Fibroblast of lung (primary cell): ENCODE data around the gene TAS2R42. TPM values are rescaled to one million over a fixed set of nuclear protein-coding genes. Genes with fewer than 3 reads are reported as not detected.

ENCODE experiments used
- DNase-seq, 2 donors: peaks; one replicate each; pipeline versions ENCODE4 v3.0.0 to v3.0.0-alpha.2; 2010; ENCODE audit warnings: low read depth in 2 of 2
- H2AFZ ChIP-seq: 2 replicates; pipeline ENCODE4 v1.5.1; 2012; ENCODE audit warnings: low read length, control low read depth, inconsistent platforms
- H3K27ac ChIP-seq: 2 replicates; pipeline ENCODE4 v1.5.1; 2011; ENCODE audit warnings: low read length, control low read depth; ENCODE audit not compliant: insufficient read depth
- H3K27me3 ChIP-seq: 2 replicates; pipeline ENCODE4 v1.5.1; 2011; ENCODE audit warnings: mild to moderate bottlenecking, low read length; ENCODE audit not compliant: control insufficient read depth, insufficient read depth
- H3K36me3 ChIP-seq: 2 replicates; pipeline ENCODE4 v1.5.1; 2011; ENCODE audit warnings: low read length; ENCODE audit not compliant: control insufficient read depth, insufficient read depth
- H3K4me1 ChIP-seq: 2 replicates; pipeline ENCODE4 v1.5.1; 2011; ENCODE audit warnings: low read length; ENCODE audit not compliant: control insufficient read depth, insufficient read depth; ENCODE audit errors: extremely low read depth
- H3K4me2 ChIP-seq: 2 replicates; pipeline ENCODE4 v1.5.1; 2011; ENCODE audit warnings: low read length, control low read depth; ENCODE audit not compliant: insufficient read depth; ENCODE audit errors: extremely low read depth
- H3K4me3 ChIP-seq, 4 experiments: fragments of 200-600 bp in 1 of 4; sonication (generic) in 1 of 4; replicated peaks in 1 of 4; 2 replicates each; pipeline ENCODE4 v1.5.1; 2011 to 2016; ENCODE audit warnings: low read length in 4 of 4, low read depth in 3 of 4, mild to moderate bottlenecking in 3 of 4, control low read depth in 2 of 4, inconsistent platforms in 1 of 4, mixed read lengths in 1 of 4; ENCODE audit not compliant: insufficient read depth in 1 of 4; ENCODE audit errors: control extremely low read depth in 1 of 4
- H3K79me2 ChIP-seq: 2 replicates; pipeline ENCODE4 v1.5.1; 2012; ENCODE audit warnings: mild to moderate bottlenecking, low read length, inconsistent platforms; ENCODE audit not compliant: control insufficient read depth, insufficient read depth
- H3K9ac ChIP-seq: 2 replicates; pipeline ENCODE4 v1.5.1; 2011; ENCODE audit warnings: mild to moderate bottlenecking, low read length, control low read depth; ENCODE audit not compliant: insufficient read depth
- H3K9me3 ChIP-seq: 2 replicates; pipeline ENCODE4 v1.5.1; 2012; ENCODE audit warnings: low read depth, low read length; ENCODE audit not compliant: control insufficient read depth, insufficient read depth
- H4K20me1 ChIP-seq: 2 replicates; pipeline ENCODE4 v1.5.1; 2011; ENCODE audit warnings: low read length; ENCODE audit not compliant: control insufficient read depth, insufficient read depth; ENCODE audit errors: extremely low read depth
- CTCF ChIP-seq, 2 donors: IDR thresholded peaks in 1 of 2; conservative IDR thresholded peaks in 1 of 2; 1 replicate in 1 of 2; 2 replicates in 1 of 2; pipeline ENCODE4 v1.5.1; 2011 to 2012; ENCODE audit warnings: low read length in 2 of 2, control low read depth in 1 of 2, inconsistent platforms in 1 of 2, low read depth in 1 of 2, mild to moderate bottlenecking in 1 of 2
- EZH2 ChIP-seq: IDR thresholded peaks from 2 replicates; pipeline ENCODE4 v1.5.1; 2012; ENCODE audit warnings: low read length, control low read depth, mild to moderate bottlenecking; ENCODE audit errors: missing control alignments
- polyA plus RNA-seq, 2 donors: library from polyadenylated mRNA; depleted of rRNA in 1 of 2; stranded (reverse) in 1 of 2; unstranded in 1 of 2; fragments of >200 nt; gene quantifications; 2 replicates each; pipeline ENCODE4 v1.2.1, GENCODE V29; 2011 to 2012; ENCODE audit warnings: missing spikeins in 1 of 2
- total RNA-seq: library from RNA; depleted of rRNA; stranded (reverse); fragments of >200 nt; gene quantifications from 2 replicates; pipeline ENCODE4 v1.2.1, GENCODE V29; 2014

TAS2R42 gene
- total and polyA plus RNA-seq, 2 donors (not counting 1 experiment from before 2014, with no cell fraction given) = not detected

DNA sequence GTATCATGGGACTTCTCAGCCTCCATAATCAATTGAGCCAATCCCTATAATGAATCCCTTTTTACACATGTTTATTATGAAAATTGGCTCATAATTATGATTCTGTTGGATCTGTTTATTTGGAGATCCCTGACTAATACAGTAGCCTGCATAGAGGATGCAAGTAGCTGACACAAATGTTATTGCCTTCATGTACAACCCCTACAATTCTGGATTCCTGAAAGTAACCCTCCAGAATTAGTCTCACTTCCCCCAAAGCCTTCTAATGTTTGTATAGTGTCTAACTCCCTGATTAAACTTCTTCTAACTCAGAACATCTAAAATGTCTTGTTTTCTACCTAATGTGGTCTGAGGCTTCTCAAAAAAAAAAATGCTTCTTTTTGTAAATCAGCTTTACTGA, 22.4 kb downstream of the TAS2R42 start:
- Histone ChIP-seq H3K4me2 (no peak overlapping the region), H2AFZ (no peak overlapping the region), H4K20me1 (no peaks in the 10 kb centered on the region), H3K79me2 (peaks cover 73% of the 10 kb centered on the region), H3K4me1 (no peaks in the 10 kb centered on the region), H3K9ac (no peak overlapping the region), H3K4me3 (no peak overlapping the region), H3K36me3 (no peaks in the 10 kb centered on the region), H3K27me3 (no peaks in the 10 kb centered on the region), H3K9me3 (no peaks in the 10 kb centered on the region), H3K27ac (no peak overlapping the region)
- TF ChIP-seq CTCF (conservative IDR thresholded peaks at IDR 0.05 in 1 of 2, IDR thresholded peaks at IDR 0.05 in 1 of 2; ENCODE audit: low read depth in 1 of 2, low read length in 2 of 2) = no peak
- no peak for TF ChIP-seq EZH2
- no peak for DNase-seq

DNA sequence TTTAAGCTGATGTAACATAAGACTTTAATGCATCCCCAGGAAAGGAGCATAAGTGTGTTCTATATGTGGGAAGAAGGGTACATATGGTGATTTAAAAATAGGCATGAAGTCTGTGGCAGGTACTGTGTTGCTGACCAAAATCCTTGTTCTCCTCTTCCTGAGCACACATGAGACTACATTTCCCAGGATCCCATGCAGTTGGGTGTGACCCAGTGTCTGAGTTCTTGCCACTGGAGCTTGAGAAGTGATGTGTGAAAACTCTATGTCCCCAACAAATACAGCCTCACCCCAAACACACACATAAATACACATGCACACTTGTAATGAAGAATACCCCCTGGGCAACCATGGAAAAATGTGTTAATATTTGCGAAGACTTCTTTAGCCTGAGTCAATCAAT, 24.2 kb downstream of the TAS2R42 start:
- Histone ChIP-seq H3K9me3 (no peaks in the 10 kb centered on the region), H3K4me3 (no peak overlapping the region), H3K4me1 (no peaks in the 10 kb centered on the region), H4K20me1 (no peaks in the 10 kb centered on the region), H3K9ac (no peak overlapping the region), H3K36me3 (no peaks in the 10 kb centered on the region), H3K27ac (no peak overlapping the region), H2AFZ (no peak overlapping the region), H3K4me2 (no peak overlapping the region), H3K27me3 (no peaks in the 10 kb centered on the region), H3K79me2 (peaks cover 72% of the 10 kb centered on the region)
- TF ChIP-seq CTCF (conservative IDR thresholded peaks at IDR 0.05 in 1 of 2, IDR thresholded peaks at IDR 0.05 in 1 of 2; ENCODE audit: low read depth in 1 of 2, low read length in 2 of 2) (no peak), EZH2 (no peak)
- DNase-seq = no peak

DNA sequence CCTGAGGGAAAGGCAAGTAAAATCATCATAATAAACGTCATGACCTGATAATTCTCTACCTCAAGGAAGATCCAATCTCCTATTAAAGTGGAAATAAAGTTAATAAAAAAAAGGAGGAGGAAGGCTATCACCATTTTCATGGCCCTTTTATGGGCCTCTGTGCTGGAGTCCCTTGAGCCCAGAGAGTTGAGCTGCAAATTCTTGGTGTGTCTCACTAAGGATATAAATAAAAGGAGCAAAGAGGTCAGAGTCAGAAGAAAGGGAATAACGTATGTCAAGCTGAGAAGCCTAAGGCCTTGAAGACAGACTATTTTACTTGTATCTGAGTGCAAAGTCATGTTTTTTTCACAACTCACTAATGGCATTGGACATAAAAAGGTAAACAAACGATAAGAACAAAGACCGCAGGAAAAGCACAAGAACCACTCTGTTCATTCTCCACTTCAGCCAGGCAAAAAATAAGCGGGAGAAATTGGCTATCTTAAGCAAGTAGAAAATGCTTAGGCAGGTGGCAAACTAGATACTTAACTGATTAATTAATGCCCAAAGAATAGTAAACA, 27.8 kb downstream of the TAS2R42 start:
- no peak for TF ChIP-seq CTCF (conservative IDR thresholded peaks at IDR 0.05 in 1 of 2, IDR thresholded peaks at IDR 0.05 in 1 of 2; ENCODE audit: low read depth in 1 of 2, low read length in 2 of 2)
- TF ChIP-seq EZH2 = no peak
- Histone ChIP-seq H3K9ac (no peak overlapping the region), H3K4me2 (no peak overlapping the region), H3K79me2 (peaks cover 51% of the 10 kb centered on the region), H3K9me3 (no peaks in the 10 kb centered on the region), H4K20me1 (no peaks in the 10 kb centered on the region), H3K36me3 (no peaks in the 10 kb centered on the region), H3K4me1 (no peaks in the 10 kb centered on the region), H3K27ac (no peak overlapping the region), H3K4me3 (no peak overlapping the region), H2AFZ (no peak overlapping the region), H3K27me3 (no peaks in the 10 kb centered on the region)
- no peak for DNase-seq
